Ishikawa (cell line): ENCODE measurements around the gene IRAK2.

Experiments used
- CEBPB ChIP-seq: IDR thresholded peaks from 2 replicates; pipeline ENCODE4 v1.6.1; 2012
- EGR1 ChIP-seq: IDR thresholded peaks from 2 replicates; pipeline ENCODE4 v1.6.1; 2012
- EP300 ChIP-seq: IDR thresholded peaks from 2 replicates; pipeline ENCODE4 v1.6.1; 2012; ENCODE audit warnings: borderline replicate concordance
- NFIC ChIP-seq: IDR thresholded peaks from 2 replicates; pipeline ENCODE4 v1.6.1; 2012
- RAD21 ChIP-seq: IDR thresholded peaks from 2 replicates; pipeline ENCODE4 v1.6.1; 2012; ENCODE audit warnings: low read depth
- REST ChIP-seq: IDR thresholded peaks from 2 replicates; pipeline ENCODE4 v1.6.1; 2012; ENCODE audit warnings: low read depth, mild to moderate bottlenecking
- TEAD4 ChIP-seq: IDR thresholded peaks from 2 replicates; pipeline ENCODE4 v1.6.1; 2012
- YY1 ChIP-seq: IDR thresholded peaks from 2 replicates; pipeline ENCODE4 v1.6.1; 2012; ENCODE audit warnings: low read depth
- ZBTB7A ChIP-seq: IDR thresholded peaks from 2 replicates; pipeline ENCODE4 v1.6.1; 2012; ENCODE audit warnings: low read depth

- TF ChIP-seq REST (no peak), YY1 (no peak), ZBTB7A (no peak), TEAD4 (no peak), CEBPB (no peak), NFIC (no peak), EGR1 (no peak), RAD21 (no peak), EP300 (no peak)
Measured at GRCh38 chr3:10278501-10278900, 113.8 kb downstream of the IRAK2 start.
